NCI-H2107 treated with DMSO at 0.1 percent for 48 hours (cell line): ENCODE results near the gene FAM83C.

Experiments used
- DNase-seq: peaks from one replicate; lab custom pipeline; 2025; ENCODE audit not compliant: unreplicated experiment; lab: John Stamatoyannopoulos, UW

FAM83C gene

GRCh38 chr20:35299780-35300179 is 7.6 kb upstream of the FAM83C start:
- no peak for DNase-seq

- no peak for DNase-seq
Observed at GRCh38 chr20:35298264-35298663, 6.0 kb upstream of the FAM83C start.

GRCh38 chr20:35297740-35298139 is 5.5 kb upstream of the FAM83C start:
- DNase-seq, result no peak

GRCh38 chr20:35297155-35297554 is 4.9 kb upstream of the FAM83C start:
- DNase-seq, result no peak

GRCh38 chr20:35296101-35296554 is 3.9 kb upstream of the FAM83C start:
- DNase-seq, result no peak

GRCh38 chr20:35295674-35296073 is 3.4 kb upstream of the FAM83C start:
- no peak for DNase-seq

- no peak for DNase-seq
Observed at GRCh38 chr20:35295058-35295457, 2.8 kb upstream of the FAM83C start.

- DNase-seq, result no peak
Observed at GRCh38 chr20:35294293-35294685, 2.1 kb upstream of the FAM83C start.

GRCh38 chr20:35293303-35294292 is 1.4 kb upstream of the FAM83C start:
- no peak for DNase-seq

- DNase-seq, result no peak
Observed at GRCh38 chr20:35292504-35293285, 470 bp upstream of the FAM83C start.

- no peak for DNase-seq
Observed at GRCh38 chr20:35290887-35291417, 1.3 kb downstream of the FAM83C start.

GRCh38 chr20:35290186-35290886 is 1.9 kb downstream of the FAM83C start:
- no peak for DNase-seq

- DNase-seq, result no peak
Observed at GRCh38 chr20:35288325-35289060, 3.7 kb downstream of the FAM83C start.

GRCh38 chr20:35287509-35288324 is 4.5 kb downstream of the FAM83C start:
- no peak for DNase-seq

- DNase-seq, result no peak
Observed at GRCh38 chr20:35286899-35287508, 5.2 kb downstream of the FAM83C start.

GRCh38 chr20:35286077-35286898 is 5.9 kb downstream of the FAM83C start:
- no peak for DNase-seq

GRCh38 chr20:35285806-35286076 is 6.5 kb downstream of the FAM83C start:
- no peak for DNase-seq

- no peak for DNase-seq
Observed at GRCh38 chr20:35284992-35285805, 7.0 kb downstream of the FAM83C start.
